Hematopoietic multipotent progenitor cell treated with erythropoietin and hydrocortisone succinate and interleukin-3 and kit ligand, for 8 days (in vitro differentiated cells): ENCODE results near the gene VWA3B.
"Not testable (repeated sequence)": the region's sequence is repeated elsewhere in the genome, so short reads cannot be mapped to it uniquely, and the experiment has no call there.

ENCODE experiments used
- DNase-seq: peaks from one replicate; pipeline ENCODE4 v3.0.0-alpha.2; 2015

VWA3B gene

DNA sequence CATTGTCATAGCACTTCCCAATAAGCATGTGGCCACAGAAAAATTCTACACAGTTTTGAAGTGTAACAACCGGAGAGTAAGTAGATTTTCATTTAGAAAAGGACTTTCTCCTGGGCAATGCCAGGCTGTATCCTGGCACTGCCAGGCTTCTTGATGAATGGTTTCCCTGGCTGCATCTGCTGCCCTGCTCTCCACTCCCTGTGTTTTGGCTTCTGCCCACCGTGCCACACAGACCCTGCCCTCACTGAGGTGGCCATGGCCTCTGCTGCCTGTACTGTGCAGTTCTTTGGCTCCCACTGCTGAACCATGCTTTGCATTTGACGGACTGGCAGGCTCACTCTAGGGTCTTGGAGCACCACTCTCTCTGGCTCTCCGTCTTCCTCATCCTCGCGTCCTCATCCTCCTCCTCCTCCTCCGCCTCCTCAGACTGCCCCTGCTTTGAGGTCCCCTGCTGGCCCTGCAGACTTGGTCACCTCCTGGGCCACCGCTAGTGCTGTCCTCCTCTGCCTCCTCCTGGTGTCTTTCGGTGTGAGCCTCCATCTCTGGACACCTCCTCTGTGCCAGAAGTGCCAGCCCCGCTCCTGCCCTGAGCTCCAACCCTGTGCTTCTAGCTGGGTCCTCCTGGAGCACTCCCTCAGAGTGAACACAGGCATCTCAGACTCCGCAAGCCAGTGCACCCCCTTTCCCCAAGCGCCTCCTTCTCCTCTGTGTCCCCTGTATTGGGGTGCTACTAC, 213.3 kb downstream of the VWA3B start:
- no peak for DNase-seq

DNA sequence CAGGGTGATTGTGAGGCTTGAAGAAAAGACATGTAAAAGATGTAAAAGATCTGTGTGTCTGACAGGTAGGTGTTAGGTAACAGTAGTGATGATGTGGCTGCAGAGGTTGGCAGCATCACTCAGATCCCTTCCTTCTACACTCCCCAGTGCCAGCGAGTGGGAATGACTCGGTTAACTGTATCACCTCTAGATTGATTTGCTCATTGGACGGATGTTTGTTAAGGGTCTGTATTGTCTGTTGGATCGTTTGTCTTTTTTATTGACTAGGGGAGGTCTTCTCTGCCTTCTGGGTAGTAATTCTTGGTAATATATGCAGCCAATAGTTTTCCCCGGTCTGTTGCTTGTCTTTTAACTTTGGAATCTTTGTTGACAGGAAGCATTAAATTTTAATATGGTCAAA, 214.5 kb downstream of the VWA3B start:
- no peak for DNase-seq

DNA sequence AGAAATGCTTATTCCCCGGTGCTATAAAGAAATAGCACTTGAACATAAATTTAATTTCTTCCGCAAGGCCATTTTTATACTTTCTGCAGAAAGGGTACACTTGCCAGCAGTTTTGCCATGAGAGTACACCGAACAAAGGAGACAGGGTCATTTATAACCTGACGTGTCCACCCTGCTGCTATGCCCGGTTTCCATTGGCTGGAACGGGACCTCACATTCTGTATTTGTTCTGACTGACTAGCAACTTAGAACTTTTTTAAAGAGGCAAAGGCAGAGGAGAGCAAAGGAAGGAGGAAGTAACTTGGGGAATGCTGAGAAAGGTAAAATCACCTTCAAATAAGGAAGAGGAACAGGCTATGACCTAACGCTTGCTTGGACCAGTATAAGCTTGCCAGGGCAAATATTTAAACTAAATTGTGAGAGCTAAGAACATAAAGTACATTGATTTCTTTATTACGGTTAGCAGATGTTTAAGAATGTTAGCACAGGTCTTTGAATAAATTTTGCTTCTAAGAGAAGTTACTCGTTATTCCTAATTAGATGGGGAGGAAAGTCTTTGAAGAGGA, 220.2 kb downstream of the VWA3B start:
- DNase-seq, result not testable (repeated sequence)

DNA sequence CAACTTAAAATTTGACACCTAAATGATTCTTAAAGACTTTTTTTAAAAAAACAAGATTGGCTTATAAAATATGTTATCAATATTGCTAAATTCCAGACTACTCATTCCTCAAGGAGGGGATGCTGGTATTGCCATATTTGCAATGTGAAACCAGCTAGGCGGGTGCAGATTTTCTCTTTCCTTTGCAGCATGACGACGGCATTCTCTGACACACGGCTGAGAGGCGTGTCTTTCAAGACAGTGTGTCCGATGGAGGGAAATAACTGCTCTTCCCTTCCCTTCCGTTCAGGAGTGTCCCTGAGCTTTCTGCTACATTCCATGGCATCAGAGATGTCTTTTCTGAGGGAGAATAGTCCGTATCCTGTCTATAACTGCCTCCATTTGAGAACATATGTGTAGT, 221.1 kb downstream of the VWA3B start:
- DNase-seq, result no peak

DNA sequence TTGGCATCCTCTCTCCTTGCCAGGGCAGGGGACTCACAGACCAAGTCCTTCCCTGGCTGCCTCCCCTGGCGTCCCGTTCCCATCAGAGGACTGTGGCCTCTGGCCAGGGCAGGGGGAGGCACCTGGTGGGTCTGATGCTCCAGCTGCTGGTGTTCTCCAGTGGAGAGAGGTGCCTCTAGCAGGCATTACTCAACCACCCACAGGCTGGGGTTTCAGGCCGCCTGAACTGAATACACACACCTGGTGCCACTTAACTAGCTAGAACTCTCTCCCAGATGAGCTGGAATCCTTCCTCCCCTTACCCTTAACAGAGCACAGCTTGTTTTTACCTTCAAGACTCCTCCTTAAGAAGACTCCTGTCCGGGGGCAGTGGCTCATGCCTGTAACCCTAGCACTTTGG, 221.6 kb downstream of the VWA3B start:
- DNase-seq, result no peak

DNA sequence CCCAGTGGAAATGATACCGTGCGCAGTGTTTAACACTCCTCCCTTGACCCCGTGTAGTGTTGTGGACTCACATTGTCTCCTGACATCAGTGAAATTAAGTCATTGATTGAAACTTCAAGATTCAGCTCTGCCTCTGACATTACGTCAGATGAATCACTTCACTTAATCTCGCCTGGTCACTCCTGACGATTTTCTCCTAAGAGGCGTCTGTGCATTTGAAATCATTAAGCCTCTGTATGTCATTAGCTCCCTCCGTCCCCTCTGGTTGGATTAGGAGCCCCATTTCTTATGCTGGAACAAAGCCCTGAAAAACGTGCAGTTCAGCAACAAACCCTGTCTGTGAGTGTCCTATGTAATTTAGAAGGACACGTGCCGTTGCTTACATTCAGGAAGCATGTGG, 222.6 kb downstream of the VWA3B start:
- DNase-seq, result no peak

DNA sequence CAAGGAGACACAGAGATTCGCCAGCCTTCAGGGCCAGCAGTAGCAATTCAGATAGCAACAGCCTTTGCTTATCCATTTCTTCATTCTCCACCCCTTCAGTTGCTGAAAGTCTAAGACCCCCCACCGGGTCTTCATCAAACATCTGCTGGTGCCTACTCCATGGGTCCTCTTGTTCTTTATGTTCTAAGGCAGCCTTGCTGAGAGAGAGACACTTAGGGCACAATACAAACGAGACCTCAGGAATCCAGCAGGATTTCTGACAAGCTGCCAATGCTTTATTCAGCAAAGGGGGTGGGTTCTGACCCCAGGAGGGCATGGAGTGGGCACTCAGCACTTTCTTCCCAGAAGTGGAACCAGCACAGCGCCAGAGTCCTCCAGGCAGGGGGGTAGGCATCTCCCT, 223.0 kb downstream of the VWA3B start:
- no peak for DNase-seq

DNA sequence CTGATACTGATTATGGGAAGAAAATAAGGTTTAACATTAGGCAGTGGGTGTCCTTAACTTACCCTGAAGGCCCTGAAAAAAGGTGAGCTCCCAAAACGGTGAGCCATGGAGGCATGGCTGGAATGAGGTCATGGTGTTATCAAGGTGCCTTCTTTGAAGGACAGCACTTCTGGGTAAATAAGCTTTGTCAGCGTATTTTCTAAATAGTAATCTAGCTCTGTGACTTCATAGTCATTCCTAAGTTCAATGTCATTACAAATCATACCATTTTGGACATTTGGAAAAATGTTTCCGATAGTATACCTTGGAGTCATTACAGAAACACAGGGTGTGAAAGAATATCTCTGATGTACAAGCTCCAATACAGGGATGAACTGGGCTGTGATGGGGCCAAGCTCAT, 224.1 kb downstream of the VWA3B start:
- no peak for DNase-seq

DNA sequence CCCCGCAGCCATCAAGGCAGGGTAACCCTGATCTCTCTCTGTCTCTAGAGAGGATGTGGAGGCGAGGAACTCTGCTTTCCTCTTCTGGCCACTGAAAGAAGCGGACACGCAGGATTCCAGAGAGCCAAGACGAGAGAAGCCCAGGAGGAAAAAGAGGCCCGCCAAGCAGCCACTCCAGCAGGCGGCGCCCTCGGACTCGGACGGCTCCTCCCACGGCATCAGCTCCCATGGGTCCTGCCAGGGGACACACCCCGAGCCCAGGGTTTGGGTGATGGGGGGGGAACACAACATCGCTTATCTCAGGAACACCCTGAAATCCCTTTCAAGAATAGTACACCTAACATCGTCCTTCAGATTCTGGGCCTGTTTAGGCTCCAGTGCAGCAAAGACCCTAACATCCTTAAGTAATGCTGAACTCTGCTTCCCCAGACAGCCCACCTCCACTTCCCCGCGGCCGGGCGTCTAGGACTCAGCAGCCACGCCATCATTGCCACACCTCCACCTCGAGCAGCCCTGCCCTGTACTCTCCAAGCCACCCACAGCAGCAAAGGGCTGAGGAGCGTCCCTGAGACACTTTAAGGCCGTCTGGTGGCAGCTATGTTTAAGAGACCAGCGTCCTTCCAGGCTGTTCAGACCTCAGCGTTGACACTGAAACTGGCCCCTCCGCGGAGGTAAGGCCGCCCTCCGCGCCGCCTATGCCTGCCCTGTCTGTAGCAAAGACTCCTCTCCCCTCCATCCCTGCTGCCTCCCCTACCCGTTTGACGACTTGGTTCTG, 225.0 kb downstream of the VWA3B start:
- DNase-seq, result no peak

DNA sequence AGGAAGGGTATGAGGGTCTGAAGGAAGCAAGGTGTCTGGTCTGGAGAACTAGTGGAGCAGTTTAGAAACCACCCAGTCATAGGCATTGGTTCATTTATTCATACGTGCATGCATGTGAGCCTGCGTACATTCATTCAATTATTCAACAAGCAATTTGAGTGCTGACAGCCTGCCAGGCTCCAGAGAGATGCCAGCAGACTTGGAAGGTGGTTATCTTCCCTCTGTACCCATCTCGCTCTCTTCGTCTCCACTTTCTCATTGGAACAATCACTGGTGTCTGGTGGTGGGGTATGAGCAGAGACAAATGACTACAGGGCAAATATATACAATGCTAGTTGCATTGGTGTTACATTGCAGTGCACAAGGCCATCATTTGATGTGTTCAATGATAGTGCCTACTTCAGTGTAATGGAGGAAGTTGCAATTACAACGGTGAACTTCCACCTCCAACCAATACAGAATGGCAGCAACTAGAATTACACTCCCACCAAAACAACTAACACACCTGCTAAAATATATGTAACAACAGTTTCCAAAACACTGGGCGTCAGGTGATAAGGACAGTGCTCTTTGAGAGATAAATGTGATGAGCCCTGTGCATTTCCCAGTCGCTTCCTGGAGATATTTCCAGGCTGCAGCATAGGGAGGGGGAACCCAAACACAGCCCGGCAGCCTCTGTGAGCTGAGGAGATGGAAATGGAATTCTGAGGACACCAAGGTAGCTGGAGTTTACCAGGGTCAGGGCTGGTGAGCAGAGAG, 226.7 kb downstream of the VWA3B start:
- no peak for DNase-seq

DNA sequence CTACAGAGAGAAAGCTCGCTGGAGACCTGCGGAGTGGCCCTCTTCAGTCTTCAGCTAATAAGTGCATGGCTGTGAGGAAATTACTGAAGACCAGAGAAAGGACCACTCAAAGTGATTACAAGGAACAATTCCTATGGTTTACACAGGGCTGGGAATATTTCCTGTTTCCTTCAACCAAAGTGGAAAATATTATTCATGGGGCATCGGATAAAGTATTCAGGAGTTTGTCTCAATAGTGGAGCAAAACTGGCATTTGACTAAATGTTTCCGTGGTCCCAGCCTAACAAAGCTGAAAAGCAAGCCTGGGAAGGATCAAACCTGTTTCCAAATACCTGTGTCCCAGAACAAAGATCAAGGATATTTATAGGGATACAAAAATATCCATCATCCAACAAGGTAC, 227.3 kb downstream of the VWA3B start:
- no peak for DNase-seq

DNA sequence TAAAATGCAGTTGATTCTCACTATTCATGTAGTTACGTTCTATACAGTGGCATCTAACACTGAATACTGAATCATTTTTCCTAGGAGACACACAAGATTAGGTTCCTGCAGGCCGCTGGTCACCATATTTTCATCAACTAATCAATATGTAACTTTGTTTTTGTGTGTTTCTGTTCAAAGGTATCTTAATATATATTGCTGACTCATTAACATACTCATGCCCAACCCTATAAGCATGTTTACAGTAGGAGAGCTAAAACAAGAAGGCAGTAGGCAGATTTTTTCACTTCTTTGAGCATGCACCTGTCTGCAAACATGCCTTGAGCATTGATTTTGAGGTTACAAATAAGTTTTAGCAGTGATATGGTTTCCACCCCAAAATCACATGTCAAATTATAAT, 229.0 kb downstream of the VWA3B start:
- no peak for DNase-seq

DNA sequence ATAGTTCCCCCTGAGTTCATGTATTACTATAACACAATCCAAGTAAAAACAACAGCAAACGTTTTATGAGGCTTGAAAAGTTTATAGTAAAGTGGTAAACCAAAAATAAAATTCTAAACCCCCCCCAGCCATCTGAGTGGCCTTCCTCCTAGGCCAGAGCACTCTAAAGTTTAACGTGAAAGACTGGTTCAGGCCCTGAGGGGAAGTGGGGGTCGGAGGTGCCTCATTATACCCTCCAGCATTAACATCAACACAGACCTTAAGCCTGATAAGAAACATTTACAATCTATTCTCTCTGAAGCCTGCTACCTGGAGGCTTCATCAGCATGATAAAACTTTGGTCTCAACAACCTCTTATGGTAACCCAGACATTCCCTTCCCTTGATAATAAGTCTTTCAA, 230.2 kb downstream of the VWA3B start:
- DNase-seq, result no peak

DNA sequence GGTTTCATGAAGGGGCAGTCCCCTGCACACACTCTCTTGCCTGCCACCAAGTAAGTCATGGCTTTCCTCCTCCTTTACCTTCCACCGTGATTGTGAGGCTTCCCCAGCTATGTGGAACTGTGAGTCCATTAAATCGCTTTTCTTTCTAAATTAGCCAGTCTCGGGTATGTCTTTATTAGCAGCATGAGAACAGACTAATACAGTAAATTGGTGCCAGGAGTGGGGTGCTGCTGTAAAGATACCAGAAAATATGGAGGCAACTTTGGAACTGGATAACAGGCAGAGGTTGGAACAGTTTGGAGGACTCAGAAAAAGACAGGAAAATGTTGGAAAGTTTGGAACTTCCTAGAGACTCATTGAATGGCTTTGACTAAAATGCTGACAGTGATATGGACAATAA, 233.2 kb downstream of the VWA3B start:
- DNase-seq, result not testable (repeated sequence)

DNA sequence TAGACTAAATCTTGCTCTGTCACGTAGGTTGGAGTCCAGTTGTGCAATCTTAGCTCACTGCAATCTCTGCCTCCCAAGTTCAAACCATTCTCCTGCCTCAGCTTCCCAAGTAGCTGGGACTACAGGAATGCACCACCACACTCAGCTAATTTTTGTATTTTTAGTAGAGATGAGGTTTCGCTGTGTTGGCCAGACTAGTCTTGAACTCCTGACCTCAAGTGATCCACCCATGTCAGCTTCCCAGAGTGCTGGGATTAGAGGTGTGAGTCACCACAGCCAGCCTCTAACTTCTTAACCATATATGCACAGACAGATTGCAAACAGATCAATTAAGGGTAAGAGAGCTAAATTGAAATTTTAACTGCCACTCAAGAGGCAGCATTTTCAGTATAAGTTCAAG, 237.2 kb downstream of the VWA3B start:
- no peak for DNase-seq

DNA sequence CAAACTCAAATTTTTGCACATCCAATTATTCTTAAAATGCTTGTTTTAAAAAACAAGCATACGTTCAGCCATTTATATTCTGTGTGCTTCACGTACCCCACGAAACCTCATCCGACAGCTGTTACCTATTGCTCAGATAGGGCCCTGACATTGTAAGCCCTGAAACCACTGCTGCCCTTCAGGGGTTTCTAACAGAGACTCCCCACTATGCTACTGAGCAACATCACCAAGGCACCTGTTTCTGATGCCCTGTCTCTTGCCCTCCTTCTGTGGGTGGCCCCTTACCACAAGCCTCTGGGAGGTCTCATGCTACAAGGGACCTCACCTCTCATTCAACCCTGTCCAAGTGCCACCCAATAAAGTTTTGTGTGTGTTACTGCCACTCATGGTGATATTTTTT, 240.8 kb downstream of the VWA3B start:
- DNase-seq, result no peak

DNA sequence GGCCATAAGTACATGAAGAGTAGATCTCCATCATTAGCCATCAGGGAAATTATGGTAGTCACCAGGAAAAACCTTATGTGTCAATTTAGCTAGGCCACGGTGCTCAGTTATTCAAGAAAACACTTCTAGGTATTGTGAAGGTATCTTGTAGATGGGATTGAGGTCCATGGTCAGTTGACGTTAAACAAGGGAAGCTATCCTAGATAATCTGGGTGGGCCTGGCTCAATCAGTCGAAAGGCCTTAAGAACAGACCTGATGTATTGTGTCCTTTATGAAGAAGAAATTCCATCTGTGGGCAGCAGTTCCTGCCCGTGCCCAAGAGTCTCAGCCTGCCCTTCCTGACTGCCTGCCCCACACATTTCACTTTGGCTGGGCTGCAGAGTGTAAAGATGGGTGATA, 242.6 kb downstream of the VWA3B start:
- no peak for DNase-seq

DNA sequence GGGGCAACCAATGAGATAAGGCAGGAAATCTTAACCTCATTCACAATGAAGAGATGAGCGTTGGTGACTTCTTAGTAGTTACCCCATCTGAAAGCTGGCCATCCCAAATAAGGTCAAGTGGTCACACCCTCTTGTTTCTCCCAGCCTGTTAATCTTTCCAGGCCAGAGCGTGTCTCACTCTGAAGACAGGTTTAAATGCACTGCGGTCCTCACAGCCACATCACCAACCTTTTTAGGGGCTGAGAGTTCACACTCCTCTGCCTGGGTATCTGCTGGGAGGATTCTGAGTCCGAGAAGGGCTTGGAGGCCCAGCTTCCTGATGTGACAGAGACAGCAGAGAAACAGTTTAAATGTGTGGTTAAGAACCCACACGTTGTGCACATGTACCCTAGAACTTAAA, 246.0 kb downstream of the VWA3B start:
- DNase-seq, result no peak

DNA sequence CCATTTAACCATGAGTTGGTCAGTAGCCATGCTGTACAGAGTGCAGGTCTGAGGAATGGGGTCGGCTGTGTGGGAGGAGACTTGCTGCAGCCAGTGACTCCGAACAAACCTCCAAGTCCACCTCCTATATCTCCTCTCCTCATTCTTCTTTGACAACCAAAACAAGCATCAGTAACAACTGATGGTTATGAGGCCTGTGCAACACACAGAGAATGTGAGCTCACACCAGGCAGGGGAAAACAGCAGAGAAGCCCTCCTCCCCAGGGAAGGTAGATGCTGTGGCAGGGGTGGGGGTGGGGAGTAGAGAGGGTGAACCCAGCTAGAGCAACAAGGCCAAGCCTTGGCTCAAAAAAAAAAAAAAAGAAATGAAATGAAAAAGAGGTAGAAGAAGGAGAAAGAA, 247.0 kb downstream of the VWA3B start:
- no peak for DNase-seq

DNA sequence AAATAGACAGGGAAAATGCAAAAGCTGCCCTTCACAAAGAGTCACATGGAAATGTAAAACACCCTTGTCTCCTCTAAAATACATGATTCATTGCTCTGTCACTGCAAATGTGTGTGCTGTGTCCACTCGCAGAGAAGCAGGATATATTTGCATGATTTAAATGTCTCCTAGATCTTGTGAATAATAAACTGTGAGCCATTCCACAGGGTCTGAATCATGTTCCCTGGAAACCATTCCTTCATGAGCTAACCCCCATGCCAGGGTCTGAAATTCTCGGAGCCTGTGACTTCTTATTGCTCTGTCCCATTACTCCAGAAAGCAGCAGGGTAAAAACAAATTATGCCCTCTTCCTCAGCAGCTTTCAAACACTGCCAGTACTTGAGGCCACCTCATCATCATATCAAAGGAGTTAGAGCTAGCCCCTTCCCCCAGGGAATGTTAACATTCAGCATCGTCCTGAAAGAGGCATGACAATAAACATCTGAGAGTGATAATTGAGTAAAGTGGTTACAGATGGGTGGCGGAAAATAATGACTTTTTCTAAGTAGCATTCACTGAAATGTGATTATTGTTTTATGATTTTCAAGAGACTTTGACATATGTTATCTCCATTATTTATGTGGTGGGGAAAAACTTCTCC, 247.6 kb downstream of the VWA3B start:
- DNase-seq, result no peak

DNA sequence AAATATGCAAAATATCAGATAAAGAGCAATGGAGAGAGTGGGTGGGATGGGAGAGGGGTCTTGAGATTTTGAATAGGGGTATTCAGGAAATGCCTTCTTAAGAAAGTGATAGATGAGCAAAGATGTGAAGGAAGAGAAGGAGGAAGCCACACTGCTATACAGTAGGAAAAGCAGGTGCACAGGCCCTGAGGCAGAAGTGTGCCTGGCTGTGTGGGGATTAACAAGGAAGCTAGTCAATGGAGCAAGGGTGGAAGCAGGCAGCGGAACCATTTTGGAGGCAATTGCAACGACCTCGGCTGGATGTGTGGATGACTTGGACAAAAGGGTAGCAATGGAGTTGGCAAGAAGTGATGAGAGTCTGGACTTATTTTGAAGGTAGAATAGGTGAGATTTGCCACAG, 248.3 kb downstream of the VWA3B start:
- no peak for DNase-seq

DNA sequence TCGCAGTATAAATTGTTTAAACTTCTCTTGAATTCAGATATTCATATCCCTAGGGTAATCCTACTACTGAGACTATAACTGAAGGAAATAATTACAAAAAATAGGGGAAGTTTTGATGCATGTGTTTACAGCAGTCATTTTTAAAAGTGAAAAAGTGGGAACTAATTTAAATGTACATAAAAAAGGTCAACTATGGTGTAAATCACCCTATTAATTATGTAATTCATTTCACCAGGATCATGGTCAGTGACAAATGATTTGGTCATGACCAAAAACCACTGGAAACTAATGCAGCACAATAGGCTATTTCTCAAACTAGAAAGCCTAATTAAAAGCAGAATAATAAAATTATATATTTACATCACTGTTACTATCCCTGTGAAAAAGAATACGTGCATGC, 254.3 kb downstream of the VWA3B start:
- DNase-seq, result no peak

DNA sequence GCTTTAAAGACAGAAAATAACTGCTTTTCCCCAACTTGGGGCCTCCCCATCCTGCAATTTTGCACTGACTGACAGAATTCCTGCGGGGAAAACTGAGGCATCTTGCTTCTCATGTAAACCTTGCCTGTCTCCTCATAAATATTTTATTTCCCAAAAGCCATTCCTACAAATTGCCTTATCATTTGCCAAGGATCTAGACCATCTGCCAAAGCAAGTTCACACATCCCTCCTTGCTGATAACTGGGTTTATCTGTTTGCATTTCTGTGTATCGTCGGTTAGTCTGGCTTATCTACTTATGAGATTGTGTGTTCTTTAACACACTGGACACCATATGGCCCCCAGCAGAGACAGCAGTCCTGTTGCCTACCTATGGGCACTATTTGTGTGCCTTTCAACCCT, 256.3 kb downstream of the VWA3B start:
- DNase-seq, result no peak
